PFSK-1 (cell line): ENCODE data around the gene CYB561D1.

Experiments used
- FOXP2 ChIP-seq: optimal IDR thresholded peaks from 2 replicates; pipeline ENCODE3; 2011; ENCODE audit warnings: borderline replicate concordance, control low read depth, inconsistent platforms; ENCODE audit not compliant: insufficient read depth; ENCODE audit errors: extremely low read length, extremely low read depth
- POLR2AphosphoS5 ChIP-seq: IDR thresholded peaks from 2 replicates; pipeline ENCODE4 v1.6.1; 2012; ENCODE audit warnings: low read depth, mild to moderate bottlenecking, control low read depth, low read length, moderate library complexity
- REST ChIP-seq, 2 experiments: IDR thresholded peaks; 2 replicates each; pipeline versions ENCODE4 v1.6.1 to v1.8.0; 2011 to 2012; ENCODE audit warnings: low read depth in 2 of 2, low read length in 2 of 2, control low read depth in 1 of 2, inconsistent platforms in 1 of 2, mild to moderate bottlenecking in 1 of 2, moderate library complexity in 1 of 2; ENCODE audit not compliant: insufficient read depth in 1 of 2
- SIN3A ChIP-seq: IDR thresholded peaks from 2 replicates; pipeline ENCODE4 v1.6.1; 2012; ENCODE audit warnings: mild to moderate bottlenecking, low read length, moderate library complexity, borderline replicate concordance; ENCODE audit not compliant: insufficient read depth
- TAF1 ChIP-seq: IDR thresholded peaks from 2 replicates; pipeline ENCODE4 v1.6.1; 2012; ENCODE audit warnings: low read length, control low read depth, borderline replicate concordance; ENCODE audit not compliant: insufficient read depth

Gene CYB561D1

GRCh38 chr1:109493227-109493626 is 667 bp upstream of the CYB561D1 start:
- TF ChIP-seq TAF1 (no peak), POLR2AphosphoS5 (no peak), SIN3A (no peak), FOXP2 (no peak), REST (IDR thresholded peaks at IDR 0.05; ENCODE audit: insufficient read depth in 1 of 2, low read depth in 2 of 2, low read length in 2 of 2) (no peak)

- no peak for TF ChIP-seq FOXP2
- TF ChIP-seq REST (IDR thresholded peaks at IDR 0.05; ENCODE audit: insufficient read depth in 1 of 2, low read depth in 2 of 2, low read length in 2 of 2), result no peak
- TF ChIP-seq TAF1, result no peak
- TF ChIP-seq POLR2AphosphoS5, result no peak
- no peak for TF ChIP-seq SIN3A
These were observed 1.8 kb downstream of the CYB561D1 start for GRCh38 chr1:109495738-109496137.

GRCh38 chr1:109497449-109498160 is 3.7 kb downstream of the CYB561D1 start:
- no peak for TF ChIP-seq POLR2AphosphoS5
- TF ChIP-seq SIN3A, result no peak
- no peak for TF ChIP-seq TAF1
- no peak for TF ChIP-seq REST (IDR thresholded peaks at IDR 0.05; ENCODE audit: insufficient read depth in 1 of 2, low read depth in 2 of 2, low read length in 2 of 2)
- TF ChIP-seq FOXP2, result no peak

- no peak for TF ChIP-seq SIN3A
- peak; percentile 7 for TF ChIP-seq FOXP2
These were observed 4.4 kb downstream of the CYB561D1 start for GRCh38 chr1:109498161-109498801.

GRCh38 chr1:109499081-109499480 is 5.2 kb downstream of the CYB561D1 start:
- no peak for TF ChIP-seq SIN3A
- no peak for TF ChIP-seq POLR2AphosphoS5
- TF ChIP-seq REST (IDR thresholded peaks at IDR 0.05; ENCODE audit: insufficient read depth in 1 of 2, low read depth in 2 of 2, low read length in 2 of 2), result no peak
- no peak for TF ChIP-seq TAF1
- TF ChIP-seq FOXP2, result no peak
